GM18907 (cell line): ENCODE measurements around the gene WWC2.
"Not testable (repeated sequence)": the region's sequence is repeated elsewhere in the genome, so short reads cannot be mapped to it uniquely, and the experiment has no call there.

Experiments used
- ATAC-seq: cut with Tn5 transposase; IDR thresholded peaks from one replicate; pipeline ENCODE4 v1.9.1; 2021; ENCODE audit warnings: mild to moderate bottlenecking, moderate library complexity; ENCODE audit not compliant: unreplicated experiment

The WWC2 gene

GRCh38 chr4:183171484-183172267 is 72.6 kb downstream of the WWC2 start:
- no peak for ATAC-seq

- no peak for ATAC-seq
These were observed 73.8 kb downstream of the WWC2 start for GRCh38 chr4:183172881-183173280.

- ATAC-seq, result no peak
These were observed 74.8 kb downstream of the WWC2 start for GRCh38 chr4:183173580-183174526.

GRCh38 chr4:183175631-183176232 is 76.7 kb downstream of the WWC2 start:
- no peak for ATAC-seq

- no peak for ATAC-seq
These were observed 77.9 kb downstream of the WWC2 start for GRCh38 chr4:183177001-183177400.

- ATAC-seq, result no peak
These were observed 79.1 kb downstream of the WWC2 start for GRCh38 chr4:183178201-183178600.

- ATAC-seq, result no peak
These were observed 81.0 kb downstream of the WWC2 start for GRCh38 chr4:183180096-183180495.

GRCh38 chr4:183180621-183181020 is 81.6 kb downstream of the WWC2 start:
- no peak for ATAC-seq

GRCh38 chr4:183181081-183181480 is 82.0 kb downstream of the WWC2 start:
- ATAC-seq, result no peak

- no peak for ATAC-seq
These were observed 84.0 kb downstream of the WWC2 start for GRCh38 chr4:183182873-183183725.

GRCh38 chr4:183183906-183184535 is 85.0 kb downstream of the WWC2 start:
- ATAC-seq, result no peak

- ATAC-seq, result peak; percentile 55
These were observed 86.0 kb downstream of the WWC2 start for GRCh38 chr4:183185018-183185417.

- no peak for ATAC-seq
These were observed 86.5 kb downstream of the WWC2 start for GRCh38 chr4:183185559-183185958.

- no peak for ATAC-seq
These were observed 87.8 kb downstream of the WWC2 start for GRCh38 chr4:183186813-183187212.

GRCh38 chr4:183190900-183191527 is 92.0 kb downstream of the WWC2 start:
- no peak for ATAC-seq

- ATAC-seq, result no peak
These were observed 92.6 kb downstream of the WWC2 start for GRCh38 chr4:183191630-183192029.

- no peak for ATAC-seq
These were observed 93.5 kb downstream of the WWC2 start for GRCh38 chr4:183192571-183192970.

- ATAC-seq, result not testable (repeated sequence)
These were observed 94.8 kb downstream of the WWC2 start for GRCh38 chr4:183193730-183194338.

- ATAC-seq, result no peak
These were observed 96.5 kb downstream of the WWC2 start for GRCh38 chr4:183195534-183195933.
